GM21619 (cell line): ENCODE results near the gene MUC21.
"Not testable (repeated sequence)": the region's sequence is repeated elsewhere in the genome, so short reads cannot be mapped to it uniquely, and the experiment has no call there.

ENCODE experiments used
- ATAC-seq: cut with Tn5 transposase; IDR thresholded peaks from one replicate; pipeline ENCODE4 v1.9.1; 2021; ENCODE audit not compliant: unreplicated experiment

The MUC21 gene

GRCh38 chr6:30966154-30966553 lies 17.4 kb upstream of the MUC21 start:
- ATAC-seq = no peak

DNA sequence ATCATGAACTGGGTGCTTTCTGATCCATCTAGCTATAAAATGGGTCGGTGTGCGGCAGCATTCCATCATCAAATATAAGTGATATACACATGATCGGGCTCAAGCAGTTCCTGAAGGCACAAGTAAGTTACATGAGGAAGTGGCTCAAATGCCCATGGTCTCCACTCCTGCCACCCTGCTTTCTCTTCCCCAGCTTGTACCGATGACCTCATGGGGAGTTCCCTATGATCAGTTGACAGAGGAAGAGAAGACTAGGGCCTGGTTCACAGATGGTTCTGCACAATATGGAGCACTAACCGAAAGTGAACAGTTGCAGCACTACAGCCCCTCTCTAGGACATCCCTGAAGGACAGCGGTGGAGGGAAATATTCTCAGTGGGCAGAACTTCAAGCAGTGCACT lies 14.3 kb upstream of the MUC21 start:
- not testable (repeated sequence) for ATAC-seq

DNA sequence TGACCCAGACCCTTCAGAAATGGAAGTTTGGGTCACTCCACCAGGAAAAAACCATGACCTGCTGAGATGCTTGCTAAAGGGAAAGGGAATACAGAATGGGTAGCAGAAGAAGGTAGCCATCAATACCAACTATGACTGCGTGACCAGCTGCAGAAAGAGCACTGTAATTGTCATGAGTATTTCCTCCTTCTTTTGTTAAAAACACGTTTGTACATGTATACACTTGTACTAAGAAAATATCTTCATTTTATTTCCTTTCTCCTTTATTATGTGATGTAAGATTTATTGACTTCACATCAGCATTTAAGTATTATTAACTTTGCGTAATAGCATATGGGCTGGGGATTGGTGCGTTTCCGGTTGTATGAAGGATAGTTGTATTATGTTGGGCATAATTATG lies 12.6 kb upstream of the MUC21 start:
- no peak for ATAC-seq

GRCh38 chr6:30972816-30973215 lies 10.7 kb upstream of the MUC21 start:
- no peak for ATAC-seq

GRCh38 chr6:30974490-30975252 lies 8.8 kb upstream of the MUC21 start:
- no peak for ATAC-seq

GRCh38 chr6:30979141-30979540 lies 4.4 kb upstream of the MUC21 start:
- no peak for ATAC-seq

DNA sequence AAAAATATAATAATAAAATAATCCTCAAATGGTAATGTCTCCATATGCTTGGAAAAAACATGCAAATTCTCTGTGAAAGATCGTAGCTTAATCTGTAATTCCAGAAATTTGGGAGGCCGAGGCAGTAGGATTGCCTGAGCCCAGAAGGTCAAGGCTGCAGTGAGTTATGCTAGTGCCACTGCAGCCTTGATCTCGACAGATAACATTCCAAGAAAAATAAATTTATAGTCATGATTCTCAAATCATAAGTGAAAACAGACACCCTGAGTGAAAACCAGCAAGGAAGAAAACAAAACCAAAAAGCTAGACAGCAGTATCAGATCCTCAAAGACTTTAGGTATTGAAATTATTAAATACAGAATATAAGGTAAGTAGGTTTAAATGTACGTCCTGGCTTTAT lies 3.8 kb upstream of the MUC21 start:
- ATAC-seq = no peak

DNA sequence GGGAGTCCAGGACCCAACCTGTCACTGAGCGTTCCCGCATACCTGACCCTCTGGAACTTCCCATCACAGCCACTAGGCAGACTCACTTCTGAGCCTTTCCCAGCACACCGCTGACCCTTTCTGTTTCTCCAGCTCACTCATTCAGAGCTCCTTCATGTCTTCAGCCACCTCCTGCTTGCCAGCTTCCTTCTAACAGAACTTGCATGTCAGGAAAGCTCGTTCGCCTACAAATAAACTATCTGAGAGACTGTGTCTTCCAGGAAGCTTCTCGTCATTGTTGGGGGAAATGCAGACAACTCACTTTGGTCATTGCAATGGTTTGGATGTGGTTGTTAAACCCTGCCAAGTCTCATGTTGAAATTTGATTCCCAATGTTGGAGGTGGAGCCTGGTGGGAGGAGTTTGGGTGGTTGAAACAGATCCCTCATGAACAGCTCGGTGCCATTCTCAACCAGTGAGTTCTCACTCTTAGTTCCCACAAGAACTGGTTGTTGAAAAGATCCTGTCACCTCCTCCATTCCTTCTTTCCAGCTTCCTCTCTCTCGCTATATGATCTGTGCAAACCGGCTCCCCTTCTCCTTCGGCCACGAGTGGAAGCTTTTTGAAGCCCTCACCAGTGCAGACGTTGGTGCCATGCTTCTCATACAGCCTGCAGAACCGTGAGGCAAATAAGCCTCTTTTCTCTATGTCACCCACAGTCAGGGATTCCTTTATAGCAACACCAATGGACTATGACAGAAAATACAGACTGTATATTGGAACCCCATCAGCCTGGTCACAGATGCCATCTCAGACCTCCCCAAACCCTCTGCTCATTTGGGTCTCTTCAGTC lies 1.4 kb upstream of the MUC21 start:
- no peak for ATAC-seq

GRCh38 chr6:30985490-30985889 lies 2.0 kb downstream of the MUC21 start:
- no peak for ATAC-seq

DNA sequence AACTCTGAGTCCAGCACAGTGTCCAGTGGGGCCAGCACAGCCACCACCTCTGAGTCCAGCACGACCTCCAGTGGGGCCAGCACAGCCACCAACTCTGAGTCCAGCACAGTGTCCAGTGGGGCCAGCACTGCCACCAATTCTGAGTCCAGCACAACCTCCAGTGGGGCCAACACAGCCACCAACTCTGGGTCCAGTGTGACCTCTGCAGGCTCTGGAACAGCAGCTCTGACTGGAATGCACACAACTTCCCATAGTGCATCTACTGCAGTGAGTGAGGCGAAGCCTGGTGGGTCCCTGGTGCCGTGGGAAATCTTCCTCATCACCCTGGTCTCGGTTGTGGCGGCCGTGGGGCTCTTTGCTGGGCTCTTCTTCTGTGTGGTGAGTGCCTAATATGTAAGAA lies 3.8 kb downstream of the MUC21 start:
- no peak for ATAC-seq

- ATAC-seq = no peak
These were observed 4.8 kb downstream of the MUC21 start for GRCh38 chr6:30988209-30988825.

DNA sequence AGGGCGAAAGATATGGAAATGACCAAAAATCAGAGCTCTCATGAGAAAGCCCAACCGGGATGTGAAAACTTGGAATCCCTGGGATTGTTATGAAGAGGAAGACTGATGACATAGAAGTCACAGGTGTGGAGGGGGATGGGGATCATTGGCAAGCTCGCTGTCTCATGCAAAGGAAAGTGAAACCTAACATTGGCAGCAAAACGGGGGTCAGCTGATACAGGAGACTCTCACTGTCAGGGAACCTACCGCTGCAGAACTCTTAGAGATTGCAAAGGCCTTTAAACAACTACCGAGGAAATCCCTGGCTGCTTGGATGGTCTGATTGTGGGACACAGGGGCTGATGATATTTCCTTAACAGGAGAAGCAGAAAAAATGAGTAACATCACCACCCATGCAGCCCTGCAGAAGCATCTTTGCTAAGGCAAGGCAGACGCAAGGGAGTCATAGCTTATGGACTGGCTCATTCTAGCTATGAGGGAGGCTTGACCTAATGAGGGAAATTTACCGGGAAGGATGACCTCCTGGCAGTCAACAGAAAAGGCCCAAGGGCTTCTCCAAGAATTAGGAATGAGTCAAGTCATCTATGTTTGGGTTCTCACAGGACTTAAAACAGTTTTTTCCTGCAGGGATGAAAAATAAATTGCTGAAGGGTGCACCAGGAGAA lies 7.0 kb downstream of the MUC21 start:
- ATAC-seq = no peak

GRCh38 chr6:30991891-30992290 lies 8.4 kb downstream of the MUC21 start:
- no peak for ATAC-seq

DNA sequence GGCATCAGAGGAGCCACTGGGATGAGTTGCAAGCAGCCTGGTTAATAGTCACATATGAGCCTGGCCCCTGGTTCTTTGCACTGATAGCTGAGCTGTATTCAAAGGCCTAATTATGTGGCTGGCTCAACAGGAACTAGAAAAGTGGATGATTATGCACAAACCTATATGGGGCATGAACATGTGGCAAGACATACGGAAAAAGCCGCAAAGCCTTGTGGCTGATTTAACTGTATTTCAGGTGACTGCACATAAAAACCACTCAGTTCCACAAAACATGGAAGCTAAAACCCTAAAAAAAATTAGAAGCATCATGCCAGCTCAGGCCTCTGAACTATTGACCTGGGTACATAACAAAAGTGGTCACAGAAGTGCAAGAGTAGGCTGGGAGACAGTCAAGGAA lies 13.8 kb downstream of the MUC21 start:
- no peak for ATAC-seq

DNA sequence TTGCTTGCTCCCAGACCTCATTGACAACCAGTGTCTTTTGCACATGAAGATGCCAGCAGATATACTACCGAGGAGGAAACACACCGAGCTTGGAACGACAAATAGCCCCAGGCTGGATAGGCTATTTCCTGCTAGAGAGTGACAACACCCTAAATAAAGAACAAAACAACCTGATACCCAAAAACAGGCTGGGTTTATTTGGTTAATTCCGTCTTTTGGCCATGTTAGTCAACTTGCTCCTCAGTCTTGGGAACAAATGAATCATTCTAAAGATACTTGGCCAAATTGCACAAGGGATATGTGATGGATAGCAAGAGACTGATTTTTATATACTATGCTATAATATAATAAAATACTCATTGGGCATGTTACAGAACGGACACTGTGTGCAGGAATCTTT lies 15.3 kb downstream of the MUC21 start:
- ATAC-seq = no peak

GRCh38 chr6:31000067-31000860 lies 16.7 kb downstream of the MUC21 start:
- not testable (repeated sequence) for ATAC-seq

DNA sequence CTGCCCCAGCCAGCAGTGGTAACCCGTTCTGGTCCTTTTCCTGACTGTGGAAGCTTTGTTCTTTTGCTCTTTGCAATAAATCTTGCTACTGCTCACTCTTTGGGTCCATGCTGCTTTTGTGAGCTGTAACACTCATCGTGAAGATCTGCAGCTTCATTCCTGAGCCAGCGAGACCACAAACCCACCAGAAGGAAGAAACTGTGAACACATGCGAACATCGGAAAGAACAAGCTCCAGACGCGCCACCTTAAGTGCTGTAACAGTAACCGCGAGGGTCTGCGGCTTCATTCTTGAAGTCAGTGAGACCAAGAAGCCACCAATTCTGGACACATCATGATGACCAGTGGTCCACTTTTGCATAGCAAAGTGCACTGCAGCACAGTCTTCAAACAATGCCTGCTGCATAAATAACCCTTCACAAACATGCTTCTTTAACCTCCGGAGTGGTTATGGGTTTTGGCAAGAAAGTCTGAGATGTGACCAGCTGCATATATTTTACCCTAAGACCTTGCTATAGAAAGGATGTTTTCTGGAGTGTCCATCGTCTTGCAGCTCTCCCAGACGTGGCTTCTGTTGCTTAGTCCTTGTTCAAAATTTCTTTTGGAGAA lies 17.9 kb downstream of the MUC21 start:
- ATAC-seq = no peak

GRCh38 chr6:31002471-31002870 lies 19.0 kb downstream of the MUC21 start:
- no peak for ATAC-seq

DNA sequence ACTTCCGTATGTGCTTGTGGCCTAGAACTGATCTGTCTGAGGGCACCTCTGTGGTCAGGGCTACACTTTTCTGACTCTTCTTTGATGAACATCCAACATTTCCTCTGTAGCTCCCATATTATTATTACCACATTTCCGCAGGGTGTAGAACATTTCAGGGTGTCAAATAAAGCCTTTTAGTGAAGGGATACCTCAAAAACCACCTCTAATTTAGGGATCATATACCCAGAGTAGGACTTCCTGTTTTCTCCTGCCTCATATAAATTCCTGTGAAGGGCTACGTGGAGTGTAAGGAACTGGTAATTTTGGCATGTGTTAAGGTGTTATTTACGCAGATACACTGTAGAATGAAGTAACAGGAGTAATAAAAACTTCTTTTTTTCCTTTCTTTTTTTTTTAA lies 21.3 kb downstream of the MUC21 start:
- no peak for ATAC-seq
